MCF 10A (cell line): Measurements from ENCODE around the gene FOXN3. TPM values are rescaled to one million over a fixed set of nuclear protein-coding genes. Genes with fewer than 3 reads are reported as not detected.

Experiments used
- BruUV-seq: library from RNA; stranded (reverse); fragments of 400-500 nt; replicated peaks from 2 replicates; lab custom pipeline; 2021; lab: Mats Ljungman, UMichigan
- CTCF ChIA-PET: fragments of 300-600 bp; sonication (Branson Sonifier 250); formaldehyde crosslinking; extraction: SDS; loops from one replicate; lab custom pipeline; 2021; ENCODE audit warnings: antibody characterized with exemption, inconsistent platforms; lab: Yijun Ruan, JAX
- POLR2A ChIA-PET: fragments of 300-600, 350-650 bp; sonication (Branson Sonifier 250); formaldehyde crosslinking; extraction: SDS; loops from one replicate; lab custom pipeline; 2020; ENCODE audit warnings: antibody characterized with exemption, inconsistent platforms; lab: Yijun Ruan, JAX
- DNase-seq: peaks from one replicate; pipeline ENCODE4 v3.0.0-alpha.2; 2018; ENCODE audit not compliant: unreplicated experiment
- H3K27ac Mint-ChIP-seq: one replicate; pipeline ENCODE4 v1.8.0; 2022; ENCODE audit warnings: mild to moderate bottlenecking, low read depth, mixed read lengths; ENCODE audit not compliant: unreplicated experiment
- H3K27me3 Mint-ChIP-seq: one replicate; pipeline ENCODE4 v1.8.0; 2022; ENCODE audit warnings: mixed read lengths; ENCODE audit not compliant: insufficient read depth, unreplicated experiment
- H3K36me3 Mint-ChIP-seq: one replicate; pipeline ENCODE4 v1.8.0; 2022; ENCODE audit warnings: mild to moderate bottlenecking, moderate library complexity, mixed read lengths; ENCODE audit not compliant: insufficient read depth, unreplicated experiment
- H3K4me1 Mint-ChIP-seq: one replicate; pipeline ENCODE4 v1.8.0; 2022; ENCODE audit warnings: mixed read lengths; ENCODE audit not compliant: insufficient read depth, unreplicated experiment
- H3K4me3 Mint-ChIP-seq: one replicate; pipeline ENCODE4 v1.8.0; 2022; ENCODE audit warnings: mild to moderate bottlenecking, moderate library complexity, mixed read lengths; ENCODE audit not compliant: unreplicated experiment
- H3K9me3 Mint-ChIP-seq: one replicate; pipeline ENCODE4 v1.8.0; 2022; ENCODE audit warnings: mixed read lengths; ENCODE audit not compliant: unreplicated experiment
- intact Hi-C: fragments of 100-400 bp; cut with micrococcal nuclease; formaldehyde crosslinking; loops from 2 replicates; pipeline ENCODE4 v1.14.1; 2022
- total RNA-seq: library from RNA; stranded (reverse); gene quantifications from 2 replicates; pipeline ENCODE4 v1.2.3, GENCODE V29; 2022
- TF ChIP-seq, protein P1 (sequence below): fragments of 200-600 bp; IDR thresholded peaks from one replicate; pipeline ENCODE4 v1.8.0; 2022; ENCODE audit warnings: antibody characterized with exemption, mild to moderate bottlenecking; ENCODE audit not compliant: unreplicated experiment

FOXN3 gene
- total RNA-seq, 1 experiment from 2014 or later: 27.1 TPM

DNA sequence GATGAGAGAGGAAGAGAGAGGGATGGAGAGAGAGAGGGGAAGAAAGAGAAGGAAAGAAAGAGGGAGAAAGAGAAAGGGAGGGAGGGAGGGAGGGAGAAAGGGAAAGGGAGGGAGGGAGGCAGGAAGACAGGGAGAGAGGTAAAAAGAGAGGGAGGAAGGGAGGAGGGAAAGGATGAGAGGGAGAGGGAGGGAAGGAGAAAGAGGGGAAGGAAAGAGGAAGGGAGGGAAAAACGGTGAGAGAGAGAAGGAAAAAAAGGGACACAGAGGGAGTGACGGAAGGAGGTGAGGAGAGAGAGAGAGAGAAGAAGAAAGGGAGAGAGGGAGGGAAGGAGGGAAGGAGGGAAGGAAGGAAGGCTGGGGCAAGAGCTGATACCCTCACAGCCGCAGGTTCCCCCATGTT is 56.8 kb downstream of the FOXN3 start:
- no peaks in the 10 kb centered on the region for H3K36me3 Mint-ChIP-seq
- TF ChIP-seq, protein P1, sequence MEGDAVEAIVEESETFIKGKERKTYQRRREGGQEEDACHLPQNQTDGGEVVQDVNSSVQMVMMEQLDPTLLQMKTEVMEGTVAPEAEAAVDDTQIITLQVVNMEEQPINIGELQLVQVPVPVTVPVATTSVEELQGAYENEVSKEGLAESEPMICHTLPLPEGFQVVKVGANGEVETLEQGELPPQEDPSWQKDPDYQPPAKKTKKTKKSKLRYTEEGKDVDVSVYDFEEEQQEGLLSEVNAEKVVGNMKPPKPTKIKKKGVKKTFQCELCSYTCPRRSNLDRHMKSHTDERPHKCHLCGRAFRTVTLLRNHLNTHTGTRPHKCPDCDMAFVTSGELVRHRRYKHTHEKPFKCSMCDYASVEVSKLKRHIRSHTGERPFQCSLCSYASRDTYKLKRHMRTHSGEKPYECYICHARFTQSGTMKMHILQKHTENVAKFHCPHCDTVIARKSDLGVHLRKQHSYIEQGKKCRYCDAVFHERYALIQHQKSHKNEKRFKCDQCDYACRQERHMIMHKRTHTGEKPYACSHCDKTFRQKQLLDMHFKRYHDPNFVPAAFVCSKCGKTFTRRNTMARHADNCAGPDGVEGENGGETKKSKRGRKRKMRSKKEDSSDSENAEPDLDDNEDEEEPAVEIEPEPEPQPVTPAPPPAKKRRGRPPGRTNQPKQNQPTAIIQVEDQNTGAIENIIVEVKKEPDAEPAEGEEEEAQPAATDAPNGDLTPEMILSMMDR: no peak
- CTCF ChIA-PET: no interaction called here
- H3K4me1 Mint-ChIP-seq: no peaks in the 10 kb centered on the region
- H3K9me3 Mint-ChIP-seq: peaks cover 5% of the 10 kb centered on the region
- POLR2A ChIA-PET: interaction anchor here (0.6 kb wide), 1 partner anchor 1638 kb away, joined by 3 read pairs; no protein-coding TSS in a partner anchor
- intact Hi-C loops: no loop called here
- no TSS peak for BruUV-seq
- H3K4me3 Mint-ChIP-seq: no peak overlapping the region
- H3K27me3 Mint-ChIP-seq: no peaks in the 10 kb centered on the region
- no peak for DNase-seq
- H3K27ac Mint-ChIP-seq: peak overlapping the region; percentile 59

DNA sequence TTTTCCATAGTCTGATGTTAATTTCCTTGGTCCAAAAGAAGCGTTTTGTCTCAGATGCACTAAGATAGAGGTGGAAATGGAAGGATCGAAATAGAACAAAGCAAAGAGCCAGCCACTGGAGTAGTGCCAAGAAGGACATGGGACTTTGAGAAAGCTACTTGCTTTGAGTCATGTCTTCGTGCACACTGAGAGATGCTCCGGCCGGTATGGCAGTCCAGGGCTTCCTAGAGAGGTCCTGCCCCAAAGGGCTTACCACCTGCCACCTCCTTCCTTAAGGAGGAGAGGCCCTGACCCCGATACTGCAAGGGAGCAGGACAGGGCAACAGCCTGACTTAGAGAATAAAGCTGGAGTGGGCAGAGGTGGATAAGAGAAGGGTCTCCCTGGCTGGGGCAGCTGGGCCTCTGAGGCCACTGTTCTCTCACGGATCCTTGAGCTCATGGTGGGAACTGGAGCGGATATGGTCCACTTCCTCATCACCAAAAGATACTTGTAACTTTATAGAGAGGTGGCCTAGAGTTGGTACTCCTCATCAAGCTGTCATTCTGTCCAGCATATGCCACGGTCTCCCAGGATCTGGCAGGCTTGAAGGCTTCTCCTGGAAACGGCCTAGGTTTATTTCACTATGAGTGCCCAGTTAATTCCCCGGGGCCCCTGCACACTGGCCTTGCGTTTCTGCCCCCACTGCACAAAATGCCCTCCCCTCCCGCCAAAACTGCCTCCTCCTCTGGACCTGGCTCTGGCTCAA is 57.4 kb downstream of the FOXN3 start:
- peak overlapping the region; percentile 59 for H3K27ac Mint-ChIP-seq
- DNase-seq: no peak

DNA sequence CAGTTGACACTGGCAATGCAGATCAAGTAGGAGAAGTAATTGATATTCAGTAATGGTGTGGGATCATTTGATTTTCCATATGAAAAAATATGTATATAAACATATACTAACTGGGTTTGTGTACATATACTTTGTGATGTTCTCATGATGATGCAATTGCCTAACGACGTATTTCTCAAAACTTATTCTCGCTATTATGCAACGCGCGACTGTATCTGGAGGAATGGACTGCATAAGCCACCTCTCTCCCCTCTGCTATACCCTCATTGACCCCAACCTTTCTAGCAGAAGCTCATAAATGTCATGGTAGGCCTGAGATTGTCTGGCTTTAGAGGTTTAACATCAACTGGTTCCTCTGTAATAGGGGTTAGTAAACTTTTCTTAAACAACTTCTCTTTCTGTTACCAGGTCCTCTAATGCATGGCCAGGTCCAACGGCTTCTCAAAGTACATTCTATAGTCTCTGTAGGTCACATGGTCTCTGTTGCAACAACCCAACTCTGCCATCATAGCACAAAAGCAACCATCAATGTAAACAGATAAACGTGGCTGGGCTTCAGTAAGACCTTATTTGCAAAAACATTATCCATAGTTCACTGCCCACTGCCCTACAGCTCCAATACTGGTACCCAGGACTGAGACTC is 59.3 kb downstream of the FOXN3 start:
- CTCF ChIA-PET: no interaction called here
- POLR2A ChIA-PET: interaction anchor here (0.6 kb wide), 1 partner anchor 35 kb away, joined by 3 read pairs; no protein-coding TSS in a partner anchor
- intact Hi-C loops: no loop called here
- Mint-ChIP-seq H3K4me3 (no peak overlapping the region), H3K9me3 (peaks cover 5% of the 10 kb centered on the region), H3K4me1 (no peaks in the 10 kb centered on the region), H3K36me3 (no peaks in the 10 kb centered on the region), H3K27ac (no peak overlapping the region), H3K27me3 (no peaks in the 10 kb centered on the region)
- TF ChIP-seq, protein P1: no peak
- no TSS peak for BruUV-seq
- no peak for DNase-seq

More for the DNA sequence above, 57.4 kb downstream of the FOXN3 start:
- TF ChIP-seq, protein P1: no peak
- no peak overlapping the region for H3K4me3 Mint-ChIP-seq
- intact Hi-C loops: no loop called here
- ChIA-PET CTCF (no interaction called here), POLR2A (interaction anchor here (0.5 to 1.1 kb wide), 4 partner anchors 9 to 1638 kb away, joined by 3 to 6 read pairs (median 4); no protein-coding TSS in a partner anchor)
- H3K27me3 Mint-ChIP-seq: no peaks in the 10 kb centered on the region
- no peaks in the 10 kb centered on the region for H3K4me1 Mint-ChIP-seq
- H3K9me3 Mint-ChIP-seq: peaks cover 5% of the 10 kb centered on the region
- no peaks in the 10 kb centered on the region for H3K36me3 Mint-ChIP-seq
- BruUV-seq: no TSS peak

DNA sequence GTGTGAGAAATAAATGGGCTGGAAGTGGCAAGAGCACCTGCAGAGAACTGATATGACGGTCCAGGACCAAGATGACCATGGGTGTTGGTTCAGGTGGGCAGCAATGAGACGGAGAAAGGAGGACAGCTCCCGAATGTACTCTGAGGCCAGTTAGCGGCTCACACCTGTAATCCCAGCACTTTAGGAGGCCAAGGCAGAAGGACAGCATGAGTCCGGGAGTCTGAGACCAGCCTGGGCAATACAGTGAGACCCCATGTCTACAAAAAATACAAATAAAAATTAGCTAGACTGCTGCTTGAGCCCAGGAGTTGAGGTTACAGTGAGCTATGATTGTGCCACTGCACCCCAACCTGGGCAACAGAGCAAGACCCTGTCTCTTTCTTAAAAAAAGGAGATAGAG is 60.1 kb downstream of the FOXN3 start:
- H3K4me3 Mint-ChIP-seq: no peak overlapping the region
- BruUV-seq: no TSS peak
- peaks cover 5% of the 10 kb centered on the region for H3K9me3 Mint-ChIP-seq
- H3K27me3 Mint-ChIP-seq: no peaks in the 10 kb centered on the region
- ChIA-PET CTCF (interaction anchor here (0.6 kb wide), 1 partner anchor 559 kb away, joined by 3 read pairs; no protein-coding TSS in a partner anchor), POLR2A (interaction anchor here (0.5 kb wide), 1 partner anchor 71 kb away, joined by 3 read pairs; no protein-coding TSS in a partner anchor)
- TF ChIP-seq, protein P1: no peak
- H3K27ac Mint-ChIP-seq: no peak overlapping the region
- H3K4me1 Mint-ChIP-seq: no peaks in the 10 kb centered on the region
- H3K36me3 Mint-ChIP-seq: no peaks in the 10 kb centered on the region
- intact Hi-C loops: no loop called here
- DNase-seq: no peak
